ENCODE data around the gene ZNHIT2.

The ZNHIT2 gene

GRCh38 chr11:65078786-65079342, 38.6 kb downstream of the ZNHIT2 start:
- TF ChIP-seq CTCF (IDR thresholded peaks at IDR 0.05; ENCODE audit: insufficient read depth, low read length) (no peak), GABPA (IDR thresholded peaks at IDR 0.05; ENCODE audit: low read depth) (no peak), REST (IDR thresholded peaks at IDR 0.05; ENCODE audit: insufficient replicate concordance, low read depth) (no peak), SPI1 (IDR thresholded peaks at IDR 0.05; ENCODE audit: borderline replicate concordance, low read depth) (no peak), POLR2AphosphoS5 (IDR thresholded peaks at IDR 0.05; ENCODE audit: low read depth) (no peak)
- Histone ChIP-seq H3K4me3 (replicated peaks; ENCODE audit: insufficient read depth, low read length) (no peak overlapping the region), H3K27ac (replicated peaks) (no peak overlapping the region), H3K27me3 (ENCODE audit: insufficient read depth, poor library complexity, severe bottlenecking) (no peaks in the 10 kb centered on the region)
- DNase-seq (ENCODE audit: low read depth in 1 of 2, low spot score in 1 of 2), result no peak

GRCh38 chr11:65078151-65078550, 39.4 kb downstream of the ZNHIT2 start:
- H3K27me3 ChIP-seq (ENCODE audit: insufficient read depth, poor library complexity, severe bottlenecking), result no peaks in the 10 kb centered on the region
- H3K4me3 ChIP-seq (replicated peaks; ENCODE audit: insufficient read depth, low read length), result no peak overlapping the region
- H3K27ac ChIP-seq (replicated peaks), result no peak overlapping the region
- no peak for TF ChIP-seq REST (IDR thresholded peaks at IDR 0.05; ENCODE audit: insufficient replicate concordance, low read depth)
- TF ChIP-seq POLR2AphosphoS5 (IDR thresholded peaks at IDR 0.05; ENCODE audit: low read depth), result no peak
- TF ChIP-seq CTCF (IDR thresholded peaks at IDR 0.05; ENCODE audit: insufficient read depth, low read length), result peak; percentile 82
- no peak for TF ChIP-seq GABPA (IDR thresholded peaks at IDR 0.05; ENCODE audit: low read depth)
- TF ChIP-seq SPI1 (IDR thresholded peaks at IDR 0.05; ENCODE audit: borderline replicate concordance, low read depth), result no peak
- peak; percentile 46 to 59 for DNase-seq (ENCODE audit: low read depth in 1 of 2, low spot score in 1 of 2)

- H3K4me3 ChIP-seq (replicated peaks; ENCODE audit: insufficient read depth, low read length), result no peak overlapping the region
- DNase-seq (ENCODE audit: low read depth in 1 of 2, low spot score in 1 of 2), result no peak
- no peaks in the 10 kb centered on the region for H3K27me3 ChIP-seq (ENCODE audit: insufficient read depth, poor library complexity, severe bottlenecking)
- TF ChIP-seq POLR2AphosphoS5 (IDR thresholded peaks at IDR 0.05; ENCODE audit: low read depth), result no peak
- TF ChIP-seq REST (IDR thresholded peaks at IDR 0.05; ENCODE audit: insufficient replicate concordance, low read depth), result no peak
- no peak for TF ChIP-seq SPI1 (IDR thresholded peaks at IDR 0.05; ENCODE audit: borderline replicate concordance, low read depth)
- TF ChIP-seq GABPA (IDR thresholded peaks at IDR 0.05; ENCODE audit: low read depth), result no peak
- TF ChIP-seq CTCF (IDR thresholded peaks at IDR 0.05; ENCODE audit: insufficient read depth, low read length), result no peak
- H3K27ac ChIP-seq (replicated peaks), result no peak overlapping the region
Measured at GRCh38 chr11:65077451-65077850, 40.0 kb downstream of the ZNHIT2 start.

All from HL-60 (cell line).